ELF-1 (cell line): ENCODE measurements around the gene XYLT1.
"Not testable (repeated sequence)": the region's sequence is repeated elsewhere in the genome, so short reads cannot be mapped to it uniquely, and the experiment has no call there.

Source experiments
- DNase-seq: peaks from one replicate; pipeline ENCODE4 v3.0.0-alpha.2; 2016; ENCODE audit warnings: low read depth, low spot score

The XYLT1 gene

DNA sequence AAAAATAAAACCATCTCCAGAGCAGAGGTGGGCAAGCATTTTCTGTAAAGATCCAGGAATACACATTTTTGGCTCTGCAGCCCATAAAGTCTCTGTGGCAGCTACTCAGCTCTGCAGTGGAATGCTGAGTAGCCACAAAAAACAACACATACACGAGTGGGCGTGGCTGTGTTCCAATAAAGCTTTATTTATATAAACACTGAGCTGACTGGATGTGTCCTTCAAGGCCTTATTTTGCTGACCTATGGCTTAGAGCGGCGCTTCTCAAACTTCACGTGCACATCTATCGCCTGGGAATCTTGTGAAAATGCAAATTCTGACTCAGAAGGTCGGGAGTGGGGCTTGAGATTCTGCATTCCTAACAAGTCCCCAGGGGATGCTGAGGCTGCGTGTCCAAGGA, 39.7 kb downstream of the XYLT1 start:
- DNase-seq = no peak

DNA sequence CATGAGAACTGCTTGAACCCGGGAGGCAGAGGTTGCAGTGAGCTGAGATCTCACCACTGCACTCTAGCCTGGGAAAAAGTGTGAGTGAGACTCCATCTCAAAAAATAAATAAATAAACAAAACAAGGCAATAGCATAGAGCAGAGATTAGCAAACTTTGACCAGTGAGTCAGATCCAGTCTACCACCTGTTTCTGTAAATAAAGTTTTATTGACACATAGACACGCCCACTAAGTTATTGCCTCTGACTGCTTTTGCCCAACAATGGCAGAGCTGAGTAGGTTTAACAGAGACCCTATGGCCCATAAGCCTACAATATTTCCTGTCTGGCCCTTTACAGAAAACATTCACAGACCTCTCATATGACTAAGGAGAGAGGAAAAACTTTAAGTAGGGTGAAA, 44.3 kb downstream of the XYLT1 start:
- DNase-seq = no peak

DNA sequence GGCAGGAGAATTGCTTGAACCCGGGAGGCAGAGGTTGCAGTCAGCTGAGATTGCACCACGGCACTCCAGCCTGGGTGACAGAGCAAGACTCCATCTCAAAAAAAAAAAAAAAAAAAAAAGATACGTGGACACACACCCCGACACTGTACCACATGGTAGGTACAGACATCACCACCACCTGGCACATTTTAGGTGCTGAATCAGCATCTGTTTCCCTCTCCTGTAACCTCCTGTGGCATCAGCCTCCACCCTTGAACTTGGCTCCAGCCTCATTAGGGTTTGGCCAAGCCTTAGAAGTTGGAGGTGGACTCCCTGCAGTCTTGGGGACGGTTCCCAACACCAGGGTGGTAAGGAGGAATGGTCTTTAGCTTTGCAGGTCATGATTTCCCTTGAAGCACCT, 46.0 kb downstream of the XYLT1 start:
- DNase-seq = no peak

DNA sequence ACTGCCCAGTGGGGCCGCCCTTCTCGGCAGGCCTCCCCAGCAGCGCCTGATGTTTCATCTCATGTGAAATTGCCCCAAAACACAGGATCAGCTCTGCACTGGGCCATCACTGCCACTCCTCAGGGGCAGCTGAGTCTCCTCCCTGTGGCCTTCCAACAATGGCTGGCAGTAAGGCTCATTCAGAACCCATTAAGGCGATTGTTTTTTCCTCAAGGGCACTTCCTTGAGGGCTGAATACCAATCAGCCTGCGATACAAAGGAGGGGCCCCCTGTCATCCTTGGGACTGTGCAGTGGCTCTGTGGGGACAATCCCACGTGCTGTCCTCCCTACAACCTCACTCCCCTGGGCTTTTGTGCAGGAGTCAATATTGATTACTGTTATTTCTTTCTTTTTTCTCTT, 47.5 kb downstream of the XYLT1 start:
- DNase-seq = peak; percentile 58

GRCh38 chr16:17420816-17421215, 49.9 kb downstream of the XYLT1 start:
- DNase-seq = no peak

DNA sequence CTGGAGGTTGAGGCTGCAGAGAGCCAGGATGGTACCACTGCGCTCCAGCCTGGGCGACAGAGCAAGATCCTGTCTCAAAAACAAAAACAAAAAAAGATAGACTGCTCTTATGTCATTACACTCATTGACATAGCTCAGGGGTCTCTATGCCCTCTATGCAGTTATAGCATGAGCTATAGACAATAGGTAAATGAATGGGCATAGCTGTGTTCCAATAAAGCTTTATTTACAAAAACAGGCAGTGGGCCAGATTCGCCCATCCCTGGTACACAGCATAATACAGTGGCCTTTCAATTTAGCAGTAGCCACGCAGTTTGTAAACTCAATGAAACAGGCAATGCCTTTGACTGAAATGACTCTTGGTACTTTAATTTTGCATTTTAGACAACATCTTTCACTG, 51.5 kb downstream of the XYLT1 start:
- no peak for DNase-seq

DNA sequence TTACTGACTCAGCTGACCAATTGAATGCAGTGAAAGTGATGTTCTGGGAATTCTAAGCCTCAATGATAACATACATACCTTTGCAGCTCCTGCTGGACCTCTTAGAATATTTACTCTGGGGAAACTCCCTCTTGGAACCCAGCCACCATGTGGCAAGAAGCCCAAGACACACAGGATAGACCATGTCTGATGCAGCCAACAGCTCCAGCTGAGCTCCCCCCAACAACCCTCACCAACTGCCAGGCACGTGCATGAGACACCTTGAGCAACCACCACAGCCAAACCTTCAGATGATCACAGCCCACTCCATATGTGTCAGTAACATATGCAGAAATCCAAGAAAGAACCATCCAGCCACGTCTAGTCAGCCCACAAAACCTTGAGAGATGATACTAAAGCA, 53.0 kb downstream of the XYLT1 start:
- DNase-seq = no peak

DNA sequence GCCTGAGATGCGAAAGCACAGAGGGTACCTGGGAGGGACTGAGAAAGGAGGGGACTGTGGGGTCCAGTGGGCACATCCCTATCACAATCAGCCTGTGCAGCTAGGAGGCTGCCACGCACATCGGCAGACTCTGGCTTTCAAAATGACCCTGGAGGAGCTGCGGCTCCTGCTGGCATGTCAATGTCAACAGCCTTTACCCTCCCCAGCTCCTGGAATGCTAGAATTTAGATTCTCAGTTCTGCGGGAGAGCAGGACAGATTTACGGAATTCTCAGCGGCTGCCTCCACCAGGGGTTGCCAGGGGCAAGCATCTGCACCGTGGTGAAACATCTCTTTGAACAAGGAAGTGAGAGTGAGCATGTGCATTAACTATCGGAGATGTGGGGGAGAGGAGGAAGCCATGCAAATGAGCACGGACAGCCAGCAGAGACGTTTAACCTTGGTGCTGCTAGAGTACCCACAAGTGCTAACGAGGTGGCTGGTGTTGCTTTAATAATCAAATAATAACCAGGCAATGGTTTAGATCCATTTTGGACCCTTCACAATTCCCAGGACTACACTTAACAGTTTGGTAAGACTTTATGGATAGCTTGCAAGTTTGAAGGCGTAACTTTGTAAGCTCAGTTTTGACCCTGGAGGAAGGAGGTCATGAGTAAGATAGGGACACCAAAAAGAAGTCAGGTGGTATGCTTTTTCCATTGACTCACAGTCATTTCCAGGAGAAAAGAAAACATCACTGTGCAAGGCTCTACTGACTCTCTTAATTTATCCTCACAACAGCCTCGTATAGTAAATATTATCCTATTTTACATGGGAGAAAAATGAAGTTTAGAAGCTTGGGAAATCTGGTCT, 54.1 kb downstream of the XYLT1 start:
- DNase-seq = peak; percentile 77

GRCh38 chr16:17414916-17415315, 55.8 kb downstream of the XYLT1 start:
- no peak for DNase-seq

- no peak for DNase-seq
These were observed 56.3 kb downstream of the XYLT1 start for GRCh38 chr16:17414421-17414820.

DNA sequence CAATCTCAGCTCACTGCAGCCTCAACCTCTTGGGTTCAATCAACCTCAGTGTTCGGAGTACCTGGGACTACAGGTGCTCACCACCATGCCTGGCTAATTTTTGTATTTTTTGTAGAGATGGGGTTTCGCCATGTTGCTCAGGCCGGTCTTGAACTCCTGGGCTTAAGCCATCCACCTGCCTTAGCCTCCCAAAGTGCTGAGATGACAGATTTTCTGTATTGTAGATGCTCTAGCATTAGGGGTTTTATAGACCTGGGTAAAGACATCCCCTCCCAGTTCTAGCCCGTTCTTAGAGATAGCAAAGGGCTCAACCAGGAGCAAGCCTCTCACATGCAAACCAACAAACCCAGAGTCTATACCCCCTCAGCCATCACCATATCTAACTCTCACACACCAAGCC, 57.3 kb downstream of the XYLT1 start:
- no peak for DNase-seq

- DNase-seq = no peak
These were observed 58.0 kb downstream of the XYLT1 start for GRCh38 chr16:17412791-17413190.

DNA sequence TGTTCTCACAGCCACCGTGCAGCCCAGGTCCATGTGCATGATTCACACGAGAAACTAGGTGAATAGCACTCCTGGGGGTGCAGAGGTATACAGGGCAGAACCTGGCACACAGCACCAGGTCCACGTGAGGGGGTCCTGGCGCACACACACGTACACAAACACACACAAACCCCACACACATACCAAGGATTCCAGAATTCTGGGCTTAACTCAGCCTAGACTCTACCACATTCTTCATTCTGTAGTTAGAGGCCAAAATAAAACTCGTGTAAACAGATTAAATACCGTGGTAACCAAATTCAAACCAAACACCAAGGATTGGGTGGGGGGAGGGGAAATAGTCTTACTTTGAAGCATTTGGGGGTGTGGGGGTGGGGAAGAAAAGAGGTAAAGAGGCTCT, 58.5 kb downstream of the XYLT1 start:
- DNase-seq = no peak

DNA sequence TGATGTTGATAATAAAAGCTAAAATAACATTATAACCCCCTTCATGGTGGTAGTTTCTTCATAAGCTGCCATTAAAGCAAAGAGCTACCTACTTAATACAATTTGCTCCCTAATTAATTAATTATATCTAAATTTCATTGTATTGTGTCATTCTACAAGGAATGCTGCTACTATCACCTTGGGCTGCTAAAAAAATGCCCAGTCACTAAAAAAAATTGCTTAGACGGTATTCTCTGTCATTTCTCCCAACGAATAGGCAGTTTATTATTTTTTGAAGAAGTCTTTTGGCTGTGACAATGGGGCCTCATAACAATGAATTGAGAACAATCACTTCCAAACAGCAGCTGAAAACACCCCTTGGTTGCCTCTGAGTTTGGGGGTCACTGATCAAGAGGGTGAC, 59.5 kb downstream of the XYLT1 start:
- DNase-seq = no peak

DNA sequence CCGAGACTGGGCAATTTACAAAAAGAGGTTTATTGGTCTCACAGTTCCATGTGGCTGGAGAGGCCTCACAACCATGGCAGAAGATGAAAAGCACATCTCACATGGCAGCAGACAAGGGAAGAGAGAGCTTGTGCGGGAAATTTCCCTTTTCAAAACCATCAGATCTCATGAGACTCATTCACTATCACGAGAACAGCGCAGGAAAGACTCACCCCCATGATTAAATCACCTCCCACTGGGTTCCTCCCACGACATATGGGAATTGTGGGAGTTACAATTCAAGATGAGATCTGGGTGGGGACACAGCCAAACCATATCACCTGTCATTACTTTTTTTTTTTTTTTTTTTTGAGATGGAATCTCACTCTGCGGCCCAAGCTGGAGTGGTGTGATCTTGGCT, 60.4 kb downstream of the XYLT1 start:
- not testable (repeated sequence) for DNase-seq

DNA sequence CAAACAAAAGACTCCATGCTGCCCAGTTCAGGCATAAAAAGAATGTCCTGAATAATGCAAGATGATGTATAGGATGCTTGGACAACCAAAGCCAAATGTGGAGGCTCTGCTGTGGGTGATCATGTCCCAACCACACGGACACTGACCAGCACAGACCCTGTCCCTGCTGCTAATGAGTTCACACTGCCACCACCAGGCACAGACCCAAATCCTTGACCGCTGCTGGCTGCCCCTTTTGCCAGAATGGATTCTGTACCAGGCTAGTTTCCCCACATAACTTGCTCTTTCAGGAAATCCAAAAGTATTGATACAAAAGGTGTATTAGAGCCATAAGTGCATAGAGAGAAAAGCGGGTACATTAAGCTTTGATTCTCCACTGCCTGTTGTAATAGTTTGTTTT, 60.9 kb downstream of the XYLT1 start:
- no peak for DNase-seq

GRCh38 chr16:17408955-17409441, 61.8 kb downstream of the XYLT1 start:
- no peak for DNase-seq

- no peak for DNase-seq
These were observed 62.5 kb downstream of the XYLT1 start for GRCh38 chr16:17408296-17408695.

GRCh38 chr16:17407321-17407720, 63.4 kb downstream of the XYLT1 start:
- no peak for DNase-seq

DNA sequence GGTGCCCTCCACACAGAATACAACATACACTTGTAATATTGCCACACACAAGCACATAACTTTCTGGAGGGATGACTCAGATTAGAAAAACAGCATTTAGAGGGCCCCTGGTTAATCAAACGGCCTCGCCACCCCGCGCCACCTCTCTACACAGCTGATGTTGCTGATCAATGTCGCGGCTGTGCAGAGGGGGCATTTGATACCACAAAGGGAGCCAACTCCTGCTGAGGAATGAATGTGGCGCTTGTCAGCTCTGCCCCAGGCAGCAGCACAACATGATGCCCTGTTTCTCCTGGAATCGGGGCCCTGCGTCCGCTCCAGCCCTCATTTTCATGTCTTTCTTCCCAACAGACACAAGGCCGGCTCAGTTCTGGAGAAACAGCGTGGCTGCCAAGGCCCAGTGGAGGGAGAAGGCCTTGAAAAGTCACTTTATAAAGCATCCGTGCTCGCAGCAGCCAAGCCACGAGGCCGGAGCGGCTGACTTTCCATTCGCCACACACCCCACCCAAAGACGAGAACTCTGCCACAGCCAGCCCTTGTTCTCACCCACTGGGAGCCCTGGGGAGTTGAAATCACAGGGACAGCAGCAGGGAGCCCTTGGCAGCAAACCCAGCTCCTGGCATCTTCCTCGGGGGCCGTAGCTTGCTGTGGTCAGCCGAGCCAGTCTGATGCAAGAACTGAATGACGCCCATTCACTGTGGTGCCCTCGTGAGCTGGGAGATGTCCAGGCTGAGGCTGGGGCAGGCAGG, 65.6 kb downstream of the XYLT1 start:
- peak; percentile 27 for DNase-seq

DNA sequence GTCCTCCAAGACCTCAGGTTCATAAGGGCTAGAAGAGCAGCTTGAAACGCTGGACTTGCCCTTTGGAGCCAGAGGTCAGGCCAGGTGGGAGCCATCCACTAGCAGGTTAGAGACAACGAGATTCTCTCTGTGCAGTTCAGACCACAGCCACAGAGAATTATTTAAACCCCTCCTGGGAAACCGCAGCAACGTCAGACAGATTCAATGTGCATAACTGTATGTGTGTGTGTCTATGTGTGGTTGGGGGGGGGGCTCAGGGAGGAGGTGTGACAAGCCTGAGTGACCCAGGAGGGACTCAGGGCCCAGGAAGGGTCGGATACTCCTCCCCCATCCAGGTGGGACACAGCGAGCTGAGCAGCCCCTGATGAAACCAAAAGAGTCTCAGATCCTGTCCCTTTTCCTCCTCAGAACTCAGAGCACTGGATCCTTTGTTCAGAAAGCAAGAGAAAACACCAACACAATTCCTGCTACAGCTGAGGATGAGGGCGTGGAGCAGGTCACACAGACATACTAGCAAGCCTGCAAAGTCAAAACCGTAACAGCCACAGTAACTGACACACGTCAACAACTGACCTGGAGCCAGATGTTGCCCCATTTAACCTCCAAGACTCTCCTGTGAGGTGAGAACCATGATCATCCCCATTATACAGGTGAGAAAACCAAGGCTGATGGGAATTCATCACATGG, 66.8 kb downstream of the XYLT1 start:
- no peak for DNase-seq

DNA sequence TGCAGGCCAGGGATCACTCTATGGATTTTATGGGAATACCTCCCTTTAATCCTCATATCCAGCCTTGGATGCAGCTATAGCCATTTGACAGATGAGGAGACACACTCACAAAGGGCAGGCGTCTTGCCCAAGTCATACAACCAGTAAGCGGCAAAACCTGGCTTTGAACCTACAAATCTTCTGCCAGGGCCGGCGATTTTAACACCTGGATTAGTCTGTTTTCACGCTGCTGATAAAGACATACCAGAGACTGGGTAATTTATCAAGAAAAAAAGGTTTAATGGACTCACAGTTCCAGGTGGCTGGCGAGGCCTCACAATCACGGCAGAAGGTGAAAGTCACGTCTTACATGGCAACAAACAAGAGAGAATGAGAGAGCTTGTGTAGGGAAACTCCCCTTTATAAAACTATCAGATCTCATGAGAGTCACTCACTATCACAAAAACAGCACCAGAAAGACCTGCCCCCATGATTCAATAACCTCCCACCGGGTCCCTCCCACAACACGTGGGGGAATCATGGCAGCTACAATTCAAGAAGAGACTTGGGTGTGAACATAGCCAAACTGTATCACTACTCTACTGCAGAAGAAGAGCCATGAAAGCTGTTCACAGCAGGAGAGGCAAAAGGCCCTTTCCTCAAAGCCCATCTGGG, 67.5 kb downstream of the XYLT1 start:
- DNase-seq = no peak
